Ovary (tissue), 3 donors: ENCODE measurements around the gene NR3C1.

Experiments used
- EP300 ChIP-seq: sonication (generic); formaldehyde crosslinking; IDR thresholded peaks from one replicate; pipeline ENCODE4 v1.6.1; 2017; ENCODE audit warnings: antibody characterized with exemption
- POLR2A ChIP-seq: fragments of 450-650 bp; IDR thresholded peaks from one replicate; pipeline ENCODE4 v1.6.1; 2017; ENCODE audit warnings: antibody characterized with exemption, mild to moderate bottlenecking, moderate library complexity
- TF ChIP-seq, protein P1 (sequence below), 3 donors: fragments of 450-650 bp in 2 of 3; fragments of 200-600 bp in 1 of 3; IDR thresholded peaks; one replicate each; pipeline versions ENCODE4 v1.5.1 to v1.8.0; 2016 to 2022; ENCODE audit warnings: antibody characterized with exemption in 3 of 3, mild to moderate bottlenecking in 1 of 3
- donor health status: DM: no; HTN: no; CAD: no.

DNA sequence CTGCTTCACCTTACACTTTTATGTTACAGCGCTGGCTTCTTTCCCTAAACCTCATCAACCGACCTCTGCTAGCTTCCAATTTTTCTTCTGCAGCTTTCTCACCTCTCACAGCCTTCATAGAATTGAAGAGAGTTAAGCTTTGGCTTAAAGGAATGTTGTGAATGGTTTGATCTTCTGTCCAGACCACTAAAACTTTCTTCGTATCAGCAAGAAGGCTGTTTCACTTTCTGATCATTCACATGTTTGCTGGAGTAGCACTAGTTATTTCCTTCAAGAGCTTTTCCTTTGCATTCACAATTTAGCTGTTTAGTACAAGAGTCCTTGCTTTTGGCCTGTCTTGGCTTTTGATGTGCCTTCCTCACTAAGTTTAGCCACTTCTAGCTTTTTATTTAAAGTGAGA, 49.5 kb downstream of the NR3C1 start:
- TF ChIP-seq, protein P1, sequence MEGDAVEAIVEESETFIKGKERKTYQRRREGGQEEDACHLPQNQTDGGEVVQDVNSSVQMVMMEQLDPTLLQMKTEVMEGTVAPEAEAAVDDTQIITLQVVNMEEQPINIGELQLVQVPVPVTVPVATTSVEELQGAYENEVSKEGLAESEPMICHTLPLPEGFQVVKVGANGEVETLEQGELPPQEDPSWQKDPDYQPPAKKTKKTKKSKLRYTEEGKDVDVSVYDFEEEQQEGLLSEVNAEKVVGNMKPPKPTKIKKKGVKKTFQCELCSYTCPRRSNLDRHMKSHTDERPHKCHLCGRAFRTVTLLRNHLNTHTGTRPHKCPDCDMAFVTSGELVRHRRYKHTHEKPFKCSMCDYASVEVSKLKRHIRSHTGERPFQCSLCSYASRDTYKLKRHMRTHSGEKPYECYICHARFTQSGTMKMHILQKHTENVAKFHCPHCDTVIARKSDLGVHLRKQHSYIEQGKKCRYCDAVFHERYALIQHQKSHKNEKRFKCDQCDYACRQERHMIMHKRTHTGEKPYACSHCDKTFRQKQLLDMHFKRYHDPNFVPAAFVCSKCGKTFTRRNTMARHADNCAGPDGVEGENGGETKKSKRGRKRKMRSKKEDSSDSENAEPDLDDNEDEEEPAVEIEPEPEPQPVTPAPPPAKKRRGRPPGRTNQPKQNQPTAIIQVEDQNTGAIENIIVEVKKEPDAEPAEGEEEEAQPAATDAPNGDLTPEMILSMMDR (IDR thresholded peaks at IDR 0.05) = no peak
- TF ChIP-seq POLR2A (no peak), EP300 (no peak)
